H1 (cell line): ENCODE data around the gene KCNT1.

Experiments
- CEBPB ChIP-seq: IDR thresholded peaks from 2 replicates; pipeline ENCODE4 v1.6.1; 2012; ENCODE audit warnings: low read depth, low read length
- CHD1 ChIP-seq: IDR thresholded peaks from 2 replicates; pipeline ENCODE4 v1.6.1; 2012; ENCODE audit warnings: low read depth, low read length, improper control_type of control experiment
- EGR1 ChIP-seq: IDR thresholded peaks from 2 replicates; pipeline ENCODE4 v1.6.1; 2011; ENCODE audit warnings: low read depth, low read length, borderline replicate concordance
- EP300 ChIP-seq, 2 experiments: IDR thresholded peaks; 1 replicate in 1 of 2; 2 replicates in 1 of 2; pipeline ENCODE4 v1.6.1; 2011 to 2012; ENCODE audit warnings: low read depth in 2 of 2, low read length in 2 of 2, mild to moderate bottlenecking in 2 of 2, borderline replicate concordance in 1 of 2, inconsistent platforms in 1 of 2, moderate library complexity in 1 of 2
- EZH2 ChIP-seq: fragments of 200-600 bp; sonication (generic); IDR thresholded peaks from 2 replicates; pipeline ENCODE4 v1.7.1; 2012; ENCODE audit warnings: low read depth, mild to moderate bottlenecking, moderate library complexity, low read length, inconsistent platforms; ENCODE audit not compliant: severe bottlenecking
- JUND ChIP-seq: IDR thresholded peaks from 2 replicates; pipeline ENCODE4 v1.6.1; 2011; ENCODE audit warnings: mild to moderate bottlenecking, improper control_type of control experiment, low read length
- KDM1A ChIP-seq: fragments of 200-600, 300-600 bp; sonication (generic); IDR thresholded peaks from 2 replicates; pipeline ENCODE4 v1.7.1; 2016; ENCODE audit warnings: mild to moderate bottlenecking, low read length, borderline replicate concordance
- POLR2A ChIP-seq, 2 experiments: IDR thresholded peaks; 1 replicate in 1 of 2; 2 replicates in 1 of 2; pipeline ENCODE4 v1.6.1; 2011; ENCODE audit warnings: low read depth in 2 of 2, low read length in 2 of 2, mild to moderate bottlenecking in 2 of 2; ENCODE audit errors: control extremely low read depth in 1 of 2
- POLR2AphosphoS5 ChIP-seq: IDR thresholded peaks from 2 replicates; pipeline ENCODE4 v1.6.1; 2011; ENCODE audit warnings: low read depth, low read length
- RAD21 ChIP-seq, 2 experiments: IDR thresholded peaks in 1 of 2; conservative IDR thresholded peaks in 1 of 2; 2 replicates each; pipeline ENCODE4 v1.6.1; 2011; ENCODE audit warnings: low read depth in 2 of 2, low read length in 2 of 2, improper control_type of control experiment in 1 of 2, inconsistent platforms in 1 of 2, mild to moderate bottlenecking in 1 of 2, moderate library complexity in 1 of 2
- RFX5 ChIP-seq: IDR thresholded peaks from 2 replicates; pipeline ENCODE4 v1.6.1; 2011; ENCODE audit warnings: low read depth, low read length, improper control_type of control experiment, borderline replicate concordance
- TF ChIP-seq, protein P1 (sequence below): IDR thresholded peaks from 2 replicates; pipeline ENCODE4 v1.6.1; 2012; ENCODE audit warnings: inconsistent platforms
- TF ChIP-seq, protein P2 (sequence below), 3 experiments: IDR thresholded peaks; 1 replicate in 2 of 3; 2 replicates in 1 of 3; pipeline versions ENCODE4 v1.5.1 to v1.6.1; 2011; ENCODE audit warnings: low read length in 3 of 3, mild to moderate bottlenecking in 3 of 3, inconsistent platforms in 2 of 3, low read depth in 1 of 3, moderate library complexity in 1 of 3; ENCODE audit not compliant: insufficient read depth in 1 of 3; ENCODE audit errors: control extremely low read depth in 1 of 3

DNA sequence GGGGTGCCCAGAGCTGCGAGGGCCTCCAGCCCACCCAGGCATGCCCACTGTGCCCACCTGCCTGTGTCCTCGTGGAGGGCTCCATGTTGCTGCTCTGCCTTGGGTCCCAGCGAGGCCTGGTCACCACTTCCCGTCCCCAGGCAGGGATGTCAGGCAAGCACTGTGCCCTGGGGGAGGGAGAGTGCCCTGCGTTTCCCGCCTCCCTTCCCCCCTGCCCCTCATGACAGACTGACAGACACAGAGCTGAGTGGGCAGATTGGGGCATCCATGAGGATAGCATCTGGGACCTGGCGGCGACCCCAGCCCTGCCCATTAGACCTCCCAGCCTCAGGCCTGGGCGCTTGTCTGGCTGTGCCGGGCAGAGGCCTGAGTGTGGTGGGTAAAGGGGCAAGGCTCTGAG, 56.9 kb downstream of the KCNT1 start:
- TF ChIP-seq EGR1 (no peak), EP300 (IDR thresholded peaks at IDR 0.05; ENCODE audit: borderline replicate concordance in 1 of 2, low read depth in 2 of 2, low read length in 2 of 2) (no peak), KDM1A (no peak), RFX5 (no peak), POLR2A (IDR thresholded peaks at IDR 0.05; ENCODE audit: control extremely low read depth in 1 of 2, low read depth in 2 of 2, low read length in 2 of 2) (no peak), RAD21 (IDR thresholded peaks at IDR 0.05 in 1 of 2, conservative IDR thresholded peaks at IDR 0.05 in 1 of 2; ENCODE audit: low read depth in 2 of 2, low read length in 2 of 2) (no peak), JUND (no peak), CHD1 (no peak), POLR2AphosphoS5 (no peak), EZH2 (no peak), CEBPB (no peak)
- TF ChIP-seq, protein P1, sequence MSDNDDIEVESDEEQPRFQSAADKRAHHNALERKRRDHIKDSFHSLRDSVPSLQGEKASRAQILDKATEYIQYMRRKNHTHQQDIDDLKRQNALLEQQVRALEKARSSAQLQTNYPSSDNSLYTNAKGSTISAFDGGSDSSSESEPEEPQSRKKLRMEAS, result no peak
- TF ChIP-seq, protein P2, sequence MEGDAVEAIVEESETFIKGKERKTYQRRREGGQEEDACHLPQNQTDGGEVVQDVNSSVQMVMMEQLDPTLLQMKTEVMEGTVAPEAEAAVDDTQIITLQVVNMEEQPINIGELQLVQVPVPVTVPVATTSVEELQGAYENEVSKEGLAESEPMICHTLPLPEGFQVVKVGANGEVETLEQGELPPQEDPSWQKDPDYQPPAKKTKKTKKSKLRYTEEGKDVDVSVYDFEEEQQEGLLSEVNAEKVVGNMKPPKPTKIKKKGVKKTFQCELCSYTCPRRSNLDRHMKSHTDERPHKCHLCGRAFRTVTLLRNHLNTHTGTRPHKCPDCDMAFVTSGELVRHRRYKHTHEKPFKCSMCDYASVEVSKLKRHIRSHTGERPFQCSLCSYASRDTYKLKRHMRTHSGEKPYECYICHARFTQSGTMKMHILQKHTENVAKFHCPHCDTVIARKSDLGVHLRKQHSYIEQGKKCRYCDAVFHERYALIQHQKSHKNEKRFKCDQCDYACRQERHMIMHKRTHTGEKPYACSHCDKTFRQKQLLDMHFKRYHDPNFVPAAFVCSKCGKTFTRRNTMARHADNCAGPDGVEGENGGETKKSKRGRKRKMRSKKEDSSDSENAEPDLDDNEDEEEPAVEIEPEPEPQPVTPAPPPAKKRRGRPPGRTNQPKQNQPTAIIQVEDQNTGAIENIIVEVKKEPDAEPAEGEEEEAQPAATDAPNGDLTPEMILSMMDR (IDR thresholded peaks at IDR 0.05; ENCODE audit: control extremely low read depth in 1 of 3, insufficient read depth in 1 of 3, low read depth in 1 of 3, low read length in 3 of 3), result no peak
